H9 (cell line): ENCODE data around the gene KLC1. TPM values are rescaled to one million over a fixed set of nuclear protein-coding genes. Genes with fewer than 3 reads are reported as not detected.

ENCODE experiments used
- DNase-seq: peaks from one replicate; pipeline ENCODE4 v3.0.0-alpha.2; 2017
- H2AFZ ChIP-seq: one replicate; pipeline ENCODE4 v1.6.1; 2013; ENCODE audit warnings: mild to moderate bottlenecking, low read length, control low read depth, moderate library complexity
- H2AK5ac ChIP-seq: 2 replicates; pipeline ENCODE4 v1.6.1; 2013; ENCODE audit warnings: low read length, control low read depth, mixed read lengths; ENCODE audit not compliant: insufficient read length
- H2BK120ac ChIP-seq: one replicate; pipeline ENCODE4 v1.6.1; 2013; ENCODE audit warnings: low read depth, mild to moderate bottlenecking, low read length, control low read depth, inconsistent platforms; ENCODE audit not compliant: poor library complexity, severe bottlenecking
- H2BK12ac ChIP-seq: 2 replicates; pipeline ENCODE4 v1.6.1; 2013; ENCODE audit warnings: low read length, control low read depth, mixed read lengths, low read depth; ENCODE audit not compliant: insufficient read length
- H2BK15ac ChIP-seq: 2 replicates; pipeline ENCODE4 v1.6.1; 2013; ENCODE audit warnings: low read depth, low read length, control low read depth
- H2BK20ac ChIP-seq: one replicate; pipeline ENCODE4 v1.6.1; 2013; ENCODE audit warnings: low read depth, mild to moderate bottlenecking, low read length, control low read depth, inconsistent platforms; ENCODE audit not compliant: poor library complexity, severe bottlenecking
- H2BK5ac ChIP-seq: 2 replicates; pipeline ENCODE4 v1.6.1; 2013; ENCODE audit warnings: low read length, control low read depth, mixed read lengths; ENCODE audit not compliant: insufficient read length
- H3K14ac ChIP-seq: 2 replicates; pipeline ENCODE4 v1.6.1; 2013; ENCODE audit warnings: low read length, control low read depth; ENCODE audit not compliant: insufficient read depth
- H3K18ac ChIP-seq: 2 replicates; pipeline ENCODE4 v1.6.1; 2013; ENCODE audit warnings: low read depth, mild to moderate bottlenecking, mixed read lengths, low read length, control low read depth; ENCODE audit not compliant: insufficient read length
- H3K23ac ChIP-seq: 2 replicates; pipeline ENCODE4 v1.6.1; 2013; ENCODE audit warnings: low read length, control low read depth, mixed read lengths, low read depth; ENCODE audit not compliant: insufficient read length
- H3K23me2 ChIP-seq: 2 replicates; pipeline ENCODE4 v1.6.1; 2013; ENCODE audit warnings: low read depth, mild to moderate bottlenecking, mixed read lengths, low read length, control low read depth; ENCODE audit not compliant: insufficient read length, poor library complexity, severe bottlenecking
- H3K27ac ChIP-seq: 2 replicates; pipeline ENCODE4 v1.5.1; 2013; ENCODE audit warnings: low read length, control low read depth, mixed read lengths, low read depth; ENCODE audit not compliant: insufficient read length
- H3K27me3 ChIP-seq: 2 replicates; pipeline ENCODE4 v1.6.1; 2013; ENCODE audit warnings: low read length, control low read depth, inconsistent platforms; ENCODE audit not compliant: insufficient read depth
- H3K4ac ChIP-seq: 2 replicates; pipeline ENCODE4 v1.6.1; 2013; ENCODE audit warnings: low read depth, mild to moderate bottlenecking, control low read depth, inconsistent platforms, low read length, moderate library complexity
- H3K4me1 ChIP-seq: 2 replicates; pipeline ENCODE4 v1.6.1; 2013; ENCODE audit warnings: low read length, control low read depth, inconsistent platforms; ENCODE audit not compliant: insufficient read depth
- H3K4me2 ChIP-seq: 2 replicates; pipeline ENCODE4 v1.6.1; 2013; ENCODE audit warnings: low read length, control low read depth, mixed read lengths; ENCODE audit not compliant: insufficient read length, insufficient read depth
- H3K56ac ChIP-seq: 2 replicates; pipeline ENCODE4 v1.6.1; 2013; ENCODE audit warnings: low read depth, mild to moderate bottlenecking, mixed read lengths, low read length, control low read depth; ENCODE audit not compliant: insufficient read length
- H3K79me1 ChIP-seq: 2 replicates; pipeline ENCODE4 v1.6.1; 2013; ENCODE audit warnings: low read depth, mild to moderate bottlenecking, moderate library complexity, low read length, control low read depth, inconsistent platforms; ENCODE audit not compliant: insufficient read depth, poor library complexity, severe bottlenecking
- H3K79me2 ChIP-seq: 2 replicates; pipeline ENCODE4 v1.6.1; 2013; ENCODE audit warnings: low read length, control low read depth, inconsistent platforms; ENCODE audit not compliant: insufficient read depth
- H3K9ac ChIP-seq: 2 replicates; pipeline ENCODE4 v1.6.1; 2013; ENCODE audit warnings: low read length, control low read depth, mixed read lengths; ENCODE audit not compliant: insufficient read length; ENCODE audit errors: extremely low read depth
- H3K9me3 ChIP-seq: one replicate; pipeline ENCODE4 v1.6.1; 2013; ENCODE audit warnings: low read depth, low read length, inconsistent platforms; ENCODE audit not compliant: control insufficient read depth
- H3T11ph ChIP-seq: one replicate; pipeline ENCODE4 v1.6.1; 2013; ENCODE audit warnings: mild to moderate bottlenecking, low read length, control low read depth, inconsistent platforms
- H4K20me1 ChIP-seq: one replicate; pipeline ENCODE4 v1.6.1; 2013; ENCODE audit not compliant: control insufficient read depth, insufficient read length, insufficient read depth
- H4K5ac ChIP-seq: 2 replicates; pipeline ENCODE4 v1.6.1; 2013; ENCODE audit warnings: low read depth, mild to moderate bottlenecking, mixed read lengths, low read length, control low read depth; ENCODE audit not compliant: insufficient read length
- H4K8ac ChIP-seq: replicated peaks from 2 replicates; pipeline ENCODE4 v1.6.1; 2013; ENCODE audit warnings: low read length, control low read depth, mixed read lengths, low read depth; ENCODE audit not compliant: insufficient read length
- H4K91ac ChIP-seq: 2 replicates; pipeline ENCODE4 v1.6.1; 2013; ENCODE audit warnings: low read depth, mild to moderate bottlenecking, moderate library complexity, mixed read lengths, low read length, control low read depth; ENCODE audit not compliant: insufficient read length
- H3K27ac Mint-ChIP-seq, 3 experiments: 2 replicates in 2 of 3; 3 replicates in 1 of 3; pipeline ENCODE4 v1.8.0; 2020 to 2021; ENCODE audit warnings: mixed read lengths in 3 of 3, mild to moderate bottlenecking in 1 of 3, moderate library complexity in 1 of 3
- H3K27me3 Mint-ChIP-seq: 2 replicates; pipeline ENCODE4 v1.8.0; 2021; ENCODE audit warnings: low read depth, mild to moderate bottlenecking, moderate library complexity, mixed read lengths
- H3K36me3 Mint-ChIP-seq, 3 experiments: 2 replicates in 2 of 3; 3 replicates in 1 of 3; pipeline ENCODE4 v1.8.0; 2020 to 2021; ENCODE audit warnings: low read depth in 3 of 3, mixed read lengths in 3 of 3; ENCODE audit not compliant: insufficient read depth in 1 of 3
- H3K4me1 Mint-ChIP-seq, 2 experiments: 2 replicates each; pipeline ENCODE4 v1.8.0; 2020; ENCODE audit warnings: mixed read lengths in 2 of 2
- H3K4me3 Mint-ChIP-seq, 2 experiments: 2 replicates in 1 of 2; 3 replicates in 1 of 2; pipeline ENCODE4 v1.8.0; 2020 to 2021; ENCODE audit warnings: mild to moderate bottlenecking in 2 of 2, mixed read lengths in 2 of 2, moderate library complexity in 1 of 2
- H3K9me3 Mint-ChIP-seq, 2 experiments: 2 replicates in 1 of 2; 3 replicates in 1 of 2; pipeline ENCODE4 v1.8.0; 2020; ENCODE audit warnings: mild to moderate bottlenecking in 2 of 2, mixed read lengths in 2 of 2, moderate library complexity in 1 of 2
- WGBS: extraction: QIAGEN DNeasy Blood & Tissue Kit; methylation state at CpG from one replicate; pipeline ENCODE4 v1.1.7; 2013; ENCODE audit warnings: missing lambda C conversion rate, low lambda C conversion rate, mixed read lengths; ENCODE audit not compliant: insufficient read length; ENCODE audit errors: extremely low coverage; 5-methylcytosine and 5-hydroxymethylcytosine counted together
- total RNA-seq: library from RNA; stranded (reverse); gene quantifications from 2 replicates; pipeline ENCODE4 v1.2.1, GENCODE V29; 2021
- TF ChIP-seq, protein P1 (sequence below): fragments of 200-600 bp; sonication (generic); conservative IDR thresholded peaks from 3 replicates; pipeline ENCODE4 v1.8.0; 2021; ENCODE audit warnings: antibody characterized with exemption, mild to moderate bottlenecking

Gene KLC1
- total RNA-seq, 1 experiment from 2014 or later = 143 TPM

DNA sequence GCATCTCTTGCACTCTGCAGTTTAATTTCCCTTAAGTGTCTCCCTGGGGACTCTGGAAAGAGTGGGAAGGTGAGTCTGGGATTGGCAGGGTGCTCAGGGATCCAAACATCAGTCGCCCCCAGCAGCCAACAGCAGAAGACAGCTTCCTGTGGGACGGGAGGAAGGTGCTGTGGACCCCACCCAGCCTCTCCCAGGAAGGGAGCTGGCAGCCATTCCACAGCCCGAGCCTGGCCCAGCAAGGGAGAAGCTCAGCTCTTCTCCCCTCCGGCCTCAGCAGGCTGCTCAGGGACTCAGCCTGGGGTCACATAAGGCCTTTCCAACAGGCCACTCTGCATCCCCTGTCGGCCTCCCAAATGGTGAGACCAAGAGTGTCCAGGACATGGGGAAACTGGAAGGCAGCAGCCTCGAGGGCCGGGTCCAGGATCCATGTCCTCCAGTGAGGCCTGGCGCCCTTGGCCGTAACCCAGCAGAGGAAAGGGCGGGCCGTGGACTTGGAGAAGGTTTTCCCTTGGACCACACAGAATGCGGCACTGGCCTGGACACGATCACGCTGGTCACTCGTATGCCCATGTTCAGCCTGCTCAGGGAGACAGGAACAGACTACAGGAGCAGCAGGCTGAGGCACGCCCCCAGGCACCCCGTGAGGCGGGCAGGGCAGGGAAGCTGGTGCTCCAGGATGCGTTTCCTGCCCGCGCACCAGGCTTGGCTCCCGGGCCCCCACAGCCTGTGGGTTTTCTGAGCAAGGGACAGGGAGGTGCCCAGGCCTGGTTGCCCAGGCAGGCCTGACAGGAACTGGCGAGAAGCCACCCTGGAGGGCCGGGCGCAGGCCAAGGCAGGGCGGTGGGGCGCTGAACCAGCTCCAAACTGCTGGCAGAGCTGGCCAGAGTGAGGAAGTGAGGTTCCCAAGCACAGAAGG is 82.8 kb downstream of the KLC1 start:
- no peak overlapping the region for H2BK20ac ChIP-seq
- H3K18ac ChIP-seq = no peak overlapping the region
- Mint-ChIP-seq H3K9me3 (no peaks in the 10 kb centered on the region; a peak in 2 of 5 replicates), H3K36me3 (peaks cover 24 to 43% (median 26%) of the 10 kb centered on the region in 3 experiments; a peak in 6 of 7 replicates), H3K4me1 (peaks cover 25 to 27% of the 10 kb centered on the region in 2 experiments), H3K4me3 (no peak overlapping the region; a peak in 1 of 5 replicates), H3K27ac (peak overlapping the region in 2 of 3 experiments; percentile 35 to 71; a peak in 2 of 7 replicates), H3K27me3 (no peaks in the 10 kb centered on the region; the same call in 1 of the 2 replicates)
- H4K20me1 ChIP-seq = no peaks in the 10 kb centered on the region
- no peak overlapping the region for H2AFZ ChIP-seq
- H3K27ac ChIP-seq = no peak overlapping the region
- no peak overlapping the region for H3T11ph ChIP-seq
- no peak overlapping the region for H4K5ac ChIP-seq
- no peaks in the 10 kb centered on the region; the same call in 1 of the 2 replicates for H3K79me2 ChIP-seq
- H2BK12ac ChIP-seq = no peak overlapping the region
- no peaks in the 10 kb centered on the region for H3K79me1 ChIP-seq
- H3K4me1 ChIP-seq = peaks cover 3% of the 10 kb centered on the region; the same call in 1 of the 2 replicates
- no peak overlapping the region for H3K9ac ChIP-seq
- no peaks in the 10 kb centered on the region for H3K27me3 ChIP-seq
- no peak overlapping the region for H4K91ac ChIP-seq
- DNase-seq = no peak
- no peak overlapping the region for H3K23ac ChIP-seq
- no peaks in the 10 kb centered on the region for H3K23me2 ChIP-seq
- H4K8ac ChIP-seq = no peak overlapping the region
- no peak overlapping the region for H3K14ac ChIP-seq
- no peak overlapping the region for H2BK120ac ChIP-seq
- WGBS = no CpG with 5 or more reads among the region's 27 CpGs
- no peak overlapping the region for H3K4me2 ChIP-seq
- TF ChIP-seq, protein P1, sequence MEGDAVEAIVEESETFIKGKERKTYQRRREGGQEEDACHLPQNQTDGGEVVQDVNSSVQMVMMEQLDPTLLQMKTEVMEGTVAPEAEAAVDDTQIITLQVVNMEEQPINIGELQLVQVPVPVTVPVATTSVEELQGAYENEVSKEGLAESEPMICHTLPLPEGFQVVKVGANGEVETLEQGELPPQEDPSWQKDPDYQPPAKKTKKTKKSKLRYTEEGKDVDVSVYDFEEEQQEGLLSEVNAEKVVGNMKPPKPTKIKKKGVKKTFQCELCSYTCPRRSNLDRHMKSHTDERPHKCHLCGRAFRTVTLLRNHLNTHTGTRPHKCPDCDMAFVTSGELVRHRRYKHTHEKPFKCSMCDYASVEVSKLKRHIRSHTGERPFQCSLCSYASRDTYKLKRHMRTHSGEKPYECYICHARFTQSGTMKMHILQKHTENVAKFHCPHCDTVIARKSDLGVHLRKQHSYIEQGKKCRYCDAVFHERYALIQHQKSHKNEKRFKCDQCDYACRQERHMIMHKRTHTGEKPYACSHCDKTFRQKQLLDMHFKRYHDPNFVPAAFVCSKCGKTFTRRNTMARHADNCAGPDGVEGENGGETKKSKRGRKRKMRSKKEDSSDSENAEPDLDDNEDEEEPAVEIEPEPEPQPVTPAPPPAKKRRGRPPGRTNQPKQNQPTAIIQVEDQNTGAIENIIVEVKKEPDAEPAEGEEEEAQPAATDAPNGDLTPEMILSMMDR = no peak
- H2AK5ac ChIP-seq = no peak overlapping the region
- no peak overlapping the region for H3K56ac ChIP-seq
- no peak overlapping the region for H3K4ac ChIP-seq
- no peak overlapping the region for H2BK5ac ChIP-seq
- H2BK15ac ChIP-seq = no peak overlapping the region
- H3K9me3 ChIP-seq = no peaks in the 10 kb centered on the region
